SU-DHL-6 (cell line): ENCODE results near the gene GCKR.

Source experiments
- H2AFZ ChIP-seq: fragments of 200-600 bp; sonication (generic); 2 replicates; pipeline ENCODE4 v1.6.1; 2014; ENCODE audit warnings: low read depth, mild to moderate bottlenecking, moderate library complexity, mixed read lengths, antibody characterized with exemption, low read length; ENCODE audit not compliant: severe bottlenecking
- H3F3A ChIP-seq: fragments of 200-600 bp; shearing (Covaris generic); 2 replicates; pipeline ENCODE4 v1.6.0; 2016; ENCODE audit warnings: antibody characterized with exemption, mild to moderate bottlenecking; ENCODE audit not compliant: insufficient read depth
- H3K27ac ChIP-seq: fragments of 200-600 bp; sonication (generic); 2 replicates; pipeline ENCODE4 v1.5.1; 2016; ENCODE audit warnings: low read depth, mild to moderate bottlenecking, low read length, moderate library complexity, mixed read lengths
- H3K27me3 ChIP-seq: fragments of 200-600 bp; sonication (generic), shearing (Covaris generic); 2 replicates; pipeline ENCODE4 v1.6.0; 2014; ENCODE audit warnings: mild to moderate bottlenecking, low read length
- H3K36me3 ChIP-seq: fragments of 200-600 bp; sonication (generic); 2 replicates; pipeline ENCODE4 v1.6.1; 2014; ENCODE audit warnings: mild to moderate bottlenecking, low read length, mixed read lengths
- H3K4me2 ChIP-seq: fragments of 300-600, 200-600 bp; shearing (Covaris generic), sonication (generic); 2 replicates; pipeline ENCODE4 v1.6.0; 2014; ENCODE audit warnings: low read length, low read depth, mild to moderate bottlenecking; ENCODE audit not compliant: poor library complexity, severe bottlenecking
- H3K4me3 ChIP-seq: fragments of 200-600 bp; sonication (generic); 2 replicates; pipeline ENCODE4 v1.5.1; 2014; ENCODE audit warnings: antibody characterized with exemption, low read length, mild to moderate bottlenecking, mixed read lengths; ENCODE audit not compliant: insufficient read depth, poor library complexity, severe bottlenecking
- H3K79me2 ChIP-seq: fragments of 200-600 bp; sonication (generic); 2 replicates; pipeline ENCODE4 v1.6.1; 2014; ENCODE audit warnings: mild to moderate bottlenecking, low read length, moderate library complexity; ENCODE audit not compliant: insufficient read depth
- H3K9ac ChIP-seq: fragments of 200-600 bp; sonication (generic); 2 replicates; pipeline ENCODE4 v1.7.0; 2014; ENCODE audit warnings: mild to moderate bottlenecking, low read length
- H3K9me2 ChIP-seq: fragments of 200-600 bp; sonication (generic); replicated peaks from 2 replicates; pipeline ENCODE4 v1.6.1; 2014; ENCODE audit warnings: low read length; ENCODE audit not compliant: insufficient read depth
- H3K9me3 ChIP-seq: fragments of 200-600 bp; sonication (generic); 2 replicates; pipeline ENCODE4 v1.6.1; 2014; ENCODE audit warnings: low read length, mixed read lengths; ENCODE audit not compliant: insufficient read depth
- H4K20me1 ChIP-seq: fragments of 200-600 bp; sonication (generic); 2 replicates; pipeline ENCODE4 v1.6.1; 2014; ENCODE audit warnings: low read depth, mild to moderate bottlenecking, antibody characterized with exemption, low read length, moderate library complexity, mixed read lengths
- EZH2phosphoT487 ChIP-seq: fragments of 200-600 bp; sonication (generic), shearing (Covaris generic); conservative IDR thresholded peaks from 2 replicates; pipeline ENCODE4 v1.6.1; 2018; ENCODE audit warnings: mild to moderate bottlenecking, antibody characterized with exemption, low read length, moderate library complexity, mixed read lengths
- TF ChIP-seq, protein P1 (sequence below): fragments of 200-600 bp; sonication (generic); IDR thresholded peaks from one replicate; pipeline ENCODE4 v1.5.1; 2017; ENCODE audit warnings: antibody characterized with exemption, mild to moderate bottlenecking, low read length, moderate library complexity; ENCODE audit not compliant: insufficient read depth, poor library complexity, severe bottlenecking

GCKR gene

DNA sequence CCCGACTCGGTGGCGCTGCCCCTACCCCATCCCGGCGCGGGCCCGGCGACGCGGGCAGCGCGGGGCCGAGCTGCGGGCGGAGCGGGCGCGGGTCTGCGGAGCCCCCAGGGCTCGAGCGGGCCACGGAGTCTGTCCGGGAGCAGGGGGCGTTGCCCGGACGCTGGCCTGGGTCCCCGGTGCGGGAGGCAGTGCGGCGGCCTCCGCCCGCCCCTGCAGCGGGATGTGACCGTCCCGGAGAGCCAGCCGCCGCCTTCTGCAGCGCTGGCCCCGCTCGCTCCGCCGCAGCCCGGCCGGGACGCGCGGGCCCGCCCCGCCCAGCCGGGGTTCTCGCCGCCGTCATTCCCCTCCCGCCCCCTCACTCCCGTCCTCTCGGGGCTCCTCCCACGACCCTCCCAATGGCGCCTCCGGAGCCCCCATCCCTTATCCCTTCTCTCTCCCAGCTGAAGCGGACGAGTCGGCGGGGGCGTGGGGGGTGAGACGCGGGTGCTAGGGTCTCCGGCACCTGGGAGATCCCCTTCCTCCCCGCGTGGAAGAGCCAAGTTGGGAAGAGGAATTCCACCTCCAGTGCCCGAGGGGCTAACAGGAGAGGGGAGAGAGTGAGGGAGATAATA, 1.6 kb upstream of the GCKR start, which contains the start of gene FNDC4:
Gene FNDC4 (minus strand): TSS at position 257 of the 611 bp plus-strand sequence. CDS start 521 bp downstream, outside the sequence.
- no peaks in the 10 kb centered on the region for H3K9me2 ChIP-seq
- no peak within 1 kb of the TSS for H3K4me2 ChIP-seq
- H3K27ac ChIP-seq = no peak within 1 kb of the TSS
- no peak within 1 kb of the TSS for H2AFZ ChIP-seq
- TF ChIP-seq, protein P1, sequence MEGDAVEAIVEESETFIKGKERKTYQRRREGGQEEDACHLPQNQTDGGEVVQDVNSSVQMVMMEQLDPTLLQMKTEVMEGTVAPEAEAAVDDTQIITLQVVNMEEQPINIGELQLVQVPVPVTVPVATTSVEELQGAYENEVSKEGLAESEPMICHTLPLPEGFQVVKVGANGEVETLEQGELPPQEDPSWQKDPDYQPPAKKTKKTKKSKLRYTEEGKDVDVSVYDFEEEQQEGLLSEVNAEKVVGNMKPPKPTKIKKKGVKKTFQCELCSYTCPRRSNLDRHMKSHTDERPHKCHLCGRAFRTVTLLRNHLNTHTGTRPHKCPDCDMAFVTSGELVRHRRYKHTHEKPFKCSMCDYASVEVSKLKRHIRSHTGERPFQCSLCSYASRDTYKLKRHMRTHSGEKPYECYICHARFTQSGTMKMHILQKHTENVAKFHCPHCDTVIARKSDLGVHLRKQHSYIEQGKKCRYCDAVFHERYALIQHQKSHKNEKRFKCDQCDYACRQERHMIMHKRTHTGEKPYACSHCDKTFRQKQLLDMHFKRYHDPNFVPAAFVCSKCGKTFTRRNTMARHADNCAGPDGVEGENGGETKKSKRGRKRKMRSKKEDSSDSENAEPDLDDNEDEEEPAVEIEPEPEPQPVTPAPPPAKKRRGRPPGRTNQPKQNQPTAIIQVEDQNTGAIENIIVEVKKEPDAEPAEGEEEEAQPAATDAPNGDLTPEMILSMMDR = no peak
- no peak for TF ChIP-seq EZH2phosphoT487
- no peak within 1 kb of the TSS for H3K9ac ChIP-seq
- H3K27me3 ChIP-seq = no peaks in the 10 kb centered on the region
- no peaks in the 10 kb centered on the region for H4K20me1 ChIP-seq
- no peaks in the 10 kb centered on the region for H3K79me2 ChIP-seq
- H3K36me3 ChIP-seq = no peaks in the 10 kb centered on the region
- no peak within 1 kb of the TSS for H3K4me3 ChIP-seq
- H3K9me3 ChIP-seq = no peaks in the 10 kb centered on the region
- H3F3A ChIP-seq = peaks cover 4% of the 10 kb centered on the region; the same call in 1 of the 2 replicates

DNA sequence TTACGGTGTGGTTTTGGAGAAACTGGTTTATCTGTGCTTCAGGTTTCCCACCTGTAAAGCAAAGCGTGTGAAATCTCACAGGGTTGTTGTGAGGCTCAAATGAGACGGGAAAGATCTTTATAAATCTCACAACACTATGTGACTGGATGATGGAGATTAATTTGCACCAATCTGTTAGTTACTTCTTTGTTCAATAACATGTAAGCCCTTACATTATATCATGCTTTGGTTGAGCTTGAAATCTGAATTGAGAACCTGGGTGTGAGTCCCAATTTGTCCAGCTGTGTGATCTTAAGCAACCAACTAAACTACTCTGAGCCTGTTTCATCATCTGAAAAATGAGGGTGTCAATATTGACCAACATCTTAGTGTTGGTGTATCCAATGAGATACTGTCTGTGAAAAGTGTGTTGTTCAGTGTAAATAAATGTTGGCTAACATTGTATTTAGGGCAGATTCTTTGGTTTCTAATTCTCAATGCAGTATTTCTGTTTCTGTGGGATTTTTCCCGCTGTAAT, 741 bp upstream of the GCKR start:
- no peak overlapping the region for H3K9ac ChIP-seq
- H3K79me2 ChIP-seq = no peaks in the 10 kb centered on the region
- H3K27ac ChIP-seq = no peak overlapping the region
- H3K27me3 ChIP-seq = no peaks in the 10 kb centered on the region
- H3K36me3 ChIP-seq = no peaks in the 10 kb centered on the region
- no peak overlapping the region for H3K4me2 ChIP-seq
- H3K9me2 ChIP-seq = no peaks in the 10 kb centered on the region
- no peak overlapping the region for H2AFZ ChIP-seq
- peaks cover 4% of the 10 kb centered on the region; the same call in 1 of the 2 replicates for H3F3A ChIP-seq
- no peaks in the 10 kb centered on the region for H3K9me3 ChIP-seq
- no peaks in the 10 kb centered on the region for H4K20me1 ChIP-seq
- TF ChIP-seq, protein P1 = no peak
- TF ChIP-seq EZH2phosphoT487 = no peak
- no peak overlapping the region for H3K4me3 ChIP-seq

DNA sequence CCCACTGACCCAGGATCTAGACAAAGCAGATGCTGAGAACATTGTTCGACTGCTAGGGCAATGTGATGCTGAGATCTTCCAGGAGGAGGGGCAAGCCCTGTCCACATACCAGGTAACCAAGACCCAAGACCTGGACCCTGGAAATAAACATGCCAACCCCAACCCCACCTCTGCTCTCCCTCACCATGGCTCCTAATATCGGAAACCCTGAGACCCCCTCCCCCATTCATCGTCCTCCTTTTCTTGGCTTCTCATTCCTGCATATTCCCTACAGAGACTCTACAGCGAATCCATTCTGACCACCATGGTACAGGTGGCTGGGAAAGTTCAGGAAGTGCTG, 619 bp downstream of the GCKR start:
- no peaks in the 10 kb centered on the region for H4K20me1 ChIP-seq
- H3K9me3 ChIP-seq = no peaks in the 10 kb centered on the region
- H3K79me2 ChIP-seq = no peaks in the 10 kb centered on the region
- no peak overlapping the region for H2AFZ ChIP-seq
- TF ChIP-seq, protein P1 = no peak
- no peak for TF ChIP-seq EZH2phosphoT487
- H3F3A ChIP-seq = no peaks in the 10 kb centered on the region
- H3K27me3 ChIP-seq = no peaks in the 10 kb centered on the region
- H3K4me2 ChIP-seq = no peak overlapping the region
- H3K9ac ChIP-seq = no peak overlapping the region
- H3K9me2 ChIP-seq = no peaks in the 10 kb centered on the region
- no peak overlapping the region for H3K27ac ChIP-seq
- H3K4me3 ChIP-seq = no peak overlapping the region
- H3K36me3 ChIP-seq = no peaks in the 10 kb centered on the region
